GM21367 (cell line): ENCODE results near the gene PHF23.

Experiments
- ATAC-seq: cut with Tn5 transposase; IDR thresholded peaks from one replicate; pipeline ENCODE4 v1.9.1; 2021; ENCODE audit not compliant: unreplicated experiment

PHF23 gene

GRCh38 chr17:7221278-7222092, 17.8 kb downstream of the PHF23 start:
- no peak for ATAC-seq

GRCh38 chr17:7220593-7221277, 18.5 kb downstream of the PHF23 start:
- ATAC-seq = no peak

- no peak for ATAC-seq
Observed at GRCh38 chr17:7219812-7220592, 19.3 kb downstream of the PHF23 start, which contains the start of the genes ACADVL and DLG4. Gene ACADVL, plus strand, starts transcription at chr17:7219938. Its CDS starts 47 bp downstream, at chr17:7219985. Gene DLG4, minus strand, starts transcription at chr17:7219836.

- ATAC-seq = no peak
Observed at GRCh38 chr17:7219229-7219811, 19.9 kb downstream of the PHF23 start.

- no peak for ATAC-seq
Observed at GRCh38 chr17:7218758-7219157, 20.5 kb downstream of the PHF23 start.

- ATAC-seq = no peak
Observed at GRCh38 chr17:7218166-7218565, 21.1 kb downstream of the PHF23 start.

GRCh38 chr17:7217113-7217987, 21.9 kb downstream of the PHF23 start:
- ATAC-seq = no peak

- no peak for ATAC-seq
Observed at GRCh38 chr17:7216242-7217112, 22.8 kb downstream of the PHF23 start.

GRCh38 chr17:7215652-7216180, 23.5 kb downstream of the PHF23 start:
- no peak for ATAC-seq

GRCh38 chr17:7215136-7215638, 24.1 kb downstream of the PHF23 start:
- ATAC-seq = no peak

- ATAC-seq = peak; percentile 69
Observed at GRCh38 chr17:7214300-7215135, 24.7 kb downstream of the PHF23 start.

GRCh38 chr17:7213895-7214299, 25.4 kb downstream of the PHF23 start:
- ATAC-seq = no peak

GRCh38 chr17:7211491-7212273, 27.6 kb downstream of the PHF23 start:
- ATAC-seq = no peak

- ATAC-seq = no peak
Observed at GRCh38 chr17:7208754-7209460, 30.4 kb downstream of the PHF23 start.

GRCh38 chr17:7208027-7208571, 31.2 kb downstream of the PHF23 start:
- ATAC-seq = no peak
